OCI-LY1 (cell line): ENCODE results near the gene RRN3.
"Not testable (repeated sequence)": the region's sequence is repeated elsewhere in the genome, so short reads cannot be mapped to it uniquely, and the experiment has no call there.

Experiments
- EZH2 ChIP-seq: fragments of 200-600 bp; sonication (generic), shearing (Covaris generic); IDR thresholded peaks from 2 replicates; pipeline ENCODE4 v1.8.0; 2017; ENCODE audit warnings: borderline replicate concordance, mixed run types, mild to moderate bottlenecking, antibody characterized with exemption, low read length, moderate library complexity, mixed read lengths
- TF ChIP-seq, protein P1 (sequence below): fragments of 200-600 bp; sonication (generic), shearing (Covaris generic); IDR thresholded peaks from 2 replicates; pipeline ENCODE4 v1.5.1; 2017; ENCODE audit warnings: mild to moderate bottlenecking, antibody characterized with exemption, low read length, moderate library complexity, mixed read lengths

DNA sequence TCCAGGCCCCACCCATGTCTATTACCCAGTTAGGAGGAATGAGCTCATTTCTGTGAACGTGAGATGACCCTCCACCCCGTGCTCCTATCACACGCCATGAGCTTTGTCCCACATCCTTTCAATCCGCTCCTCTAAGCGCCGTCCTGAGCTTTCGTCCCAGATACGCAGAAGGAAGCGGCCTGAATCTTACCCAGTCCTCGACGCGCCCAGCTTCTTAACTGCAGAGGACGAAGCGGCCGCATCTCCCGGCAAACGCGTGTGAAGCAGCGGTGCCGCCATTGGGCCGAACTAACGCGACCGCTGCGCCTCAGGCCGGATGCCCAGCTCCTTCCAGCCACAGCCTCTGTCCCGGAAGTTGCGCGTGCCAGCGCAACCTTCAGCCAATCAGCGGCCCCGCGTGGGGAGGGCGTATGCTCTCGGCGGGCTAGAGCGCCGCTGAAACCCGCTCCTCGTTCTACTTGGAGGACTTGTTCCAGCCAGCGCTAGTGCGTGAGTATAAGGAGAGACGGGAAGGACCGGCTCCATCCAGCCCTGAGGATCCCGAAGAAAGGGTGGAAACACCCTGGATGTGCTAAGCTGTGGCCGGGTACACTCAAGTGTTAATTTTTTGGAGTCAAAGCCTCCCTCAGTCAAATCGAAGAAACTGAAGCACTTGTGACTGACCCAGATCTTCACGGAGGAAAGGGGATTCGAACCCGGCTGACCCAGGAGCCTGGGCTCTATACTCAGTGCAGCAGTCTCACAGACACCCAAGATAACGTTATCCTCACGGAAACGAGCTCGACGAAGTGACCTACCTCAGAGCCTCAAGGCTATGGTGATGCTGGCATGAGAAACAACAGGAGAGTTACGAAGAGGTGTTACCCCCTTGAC lies at the start of gene RRN3:
- TF ChIP-seq, protein P1, sequence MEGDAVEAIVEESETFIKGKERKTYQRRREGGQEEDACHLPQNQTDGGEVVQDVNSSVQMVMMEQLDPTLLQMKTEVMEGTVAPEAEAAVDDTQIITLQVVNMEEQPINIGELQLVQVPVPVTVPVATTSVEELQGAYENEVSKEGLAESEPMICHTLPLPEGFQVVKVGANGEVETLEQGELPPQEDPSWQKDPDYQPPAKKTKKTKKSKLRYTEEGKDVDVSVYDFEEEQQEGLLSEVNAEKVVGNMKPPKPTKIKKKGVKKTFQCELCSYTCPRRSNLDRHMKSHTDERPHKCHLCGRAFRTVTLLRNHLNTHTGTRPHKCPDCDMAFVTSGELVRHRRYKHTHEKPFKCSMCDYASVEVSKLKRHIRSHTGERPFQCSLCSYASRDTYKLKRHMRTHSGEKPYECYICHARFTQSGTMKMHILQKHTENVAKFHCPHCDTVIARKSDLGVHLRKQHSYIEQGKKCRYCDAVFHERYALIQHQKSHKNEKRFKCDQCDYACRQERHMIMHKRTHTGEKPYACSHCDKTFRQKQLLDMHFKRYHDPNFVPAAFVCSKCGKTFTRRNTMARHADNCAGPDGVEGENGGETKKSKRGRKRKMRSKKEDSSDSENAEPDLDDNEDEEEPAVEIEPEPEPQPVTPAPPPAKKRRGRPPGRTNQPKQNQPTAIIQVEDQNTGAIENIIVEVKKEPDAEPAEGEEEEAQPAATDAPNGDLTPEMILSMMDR = not testable (repeated sequence)
- TF ChIP-seq EZH2 = not testable (repeated sequence)
